Measurements from ENCODE around the gene HNRNPA3.
"Not testable (repeated sequence)": the region's sequence is repeated elsewhere in the genome, so short reads cannot be mapped to it uniquely, and the experiment has no call there.

Gene HNRNPA3

GRCh38 chr2:177179227-177179626, 33.4 kb upstream of the HNRNPA3 start:
- TF ChIP-seq GATA1 (IDR thresholded peaks at IDR 0.05; ENCODE audit: low read depth, low read length): no peak
- no peak for TF ChIP-seq POLR2A (IDR thresholded peaks at IDR 0.05; ENCODE audit: low read length)

GRCh38 chr2:177179671-177180070, 32.9 kb upstream of the HNRNPA3 start:
- not testable (repeated sequence) for DNase-seq

More at GRCh38 chr2:177179227-177179626, 33.4 kb upstream of the HNRNPA3 start:
- no peak for DNase-seq

- no peak for TF ChIP-seq GATA1 (IDR thresholded peaks at IDR 0.05; ENCODE audit: low read depth, low read length)
- no peak for TF ChIP-seq POLR2A (IDR thresholded peaks at IDR 0.05; ENCODE audit: low read length)
- DNase-seq: no peak
Observed at GRCh38 chr2:177180269-177181000, 32.2 kb upstream of the HNRNPA3 start.

- TF ChIP-seq POLR2A (IDR thresholded peaks at IDR 0.05; ENCODE audit: low read length): no peak
- TF ChIP-seq GATA1 (IDR thresholded peaks at IDR 0.05; ENCODE audit: low read depth, low read length): no peak
Observed at GRCh38 chr2:177183860-177184259, 28.7 kb upstream of the HNRNPA3 start.

GRCh38 chr2:177184606-177185005, 28.0 kb upstream of the HNRNPA3 start:
- no peak for DNase-seq

More at GRCh38 chr2:177183860-177184259, 28.7 kb upstream of the HNRNPA3 start:
- DNase-seq: no peak

GRCh38 chr2:177186038-177186437, 26.6 kb upstream of the HNRNPA3 start:
- not testable (repeated sequence) for DNase-seq

More at GRCh38 chr2:177184606-177185005, 28.0 kb upstream of the HNRNPA3 start:
- TF ChIP-seq POLR2A (IDR thresholded peaks at IDR 0.05; ENCODE audit: low read length) (no peak), GATA1 (IDR thresholded peaks at IDR 0.05; ENCODE audit: low read depth, low read length) (no peak)

- TF ChIP-seq GATA1 (IDR thresholded peaks at IDR 0.05; ENCODE audit: low read depth, low read length) (no peak), POLR2A (IDR thresholded peaks at IDR 0.05; ENCODE audit: low read length) (no peak)
- DNase-seq: peak in 1 of 2 experiments; percentile 28
Observed at GRCh38 chr2:177187631-177188312, 24.8 kb upstream of the HNRNPA3 start.

GRCh38 chr2:177188482-177189469, 23.8 kb upstream of the HNRNPA3 start:
- DNase-seq: no peak
- TF ChIP-seq POLR2A (IDR thresholded peaks at IDR 0.05; ENCODE audit: low read length) (no peak), GATA1 (IDR thresholded peaks at IDR 0.05; ENCODE audit: low read depth, low read length) (no peak)

GRCh38 chr2:177190941-177191340, 21.7 kb upstream of the HNRNPA3 start:
- no peak for TF ChIP-seq POLR2A (IDR thresholded peaks at IDR 0.05; ENCODE audit: low read length)
- no peak for TF ChIP-seq GATA1 (IDR thresholded peaks at IDR 0.05; ENCODE audit: low read depth, low read length)
- DNase-seq: no peak

- no peak for DNase-seq
- no peak for TF ChIP-seq GATA1 (IDR thresholded peaks at IDR 0.05; ENCODE audit: low read depth, low read length)
- TF ChIP-seq POLR2A (IDR thresholded peaks at IDR 0.05; ENCODE audit: low read length): no peak
Observed at GRCh38 chr2:177192788-177193187, 19.8 kb upstream of the HNRNPA3 start.

- TF ChIP-seq POLR2A (IDR thresholded peaks at IDR 0.05; ENCODE audit: low read length) (no peak), GATA1 (IDR thresholded peaks at IDR 0.05; ENCODE audit: low read depth, low read length) (no peak)
- DNase-seq: no peak
Observed at GRCh38 chr2:177193240-177193639, 19.4 kb upstream of the HNRNPA3 start.

GRCh38 chr2:177195194-177195593, 17.4 kb upstream of the HNRNPA3 start:
- TF ChIP-seq GATA1 (IDR thresholded peaks at IDR 0.05; ENCODE audit: low read depth, low read length): no peak

GRCh38 chr2:177200419-177200818, 12.2 kb upstream of the HNRNPA3 start:
- DNase-seq: not testable (repeated sequence)

More at GRCh38 chr2:177195194-177195593, 17.4 kb upstream of the HNRNPA3 start:
- DNase-seq: no peak

- TF ChIP-seq GATA1 (IDR thresholded peaks at IDR 0.05; ENCODE audit: low read depth, low read length): no peak
- TF ChIP-seq POLR2A (IDR thresholded peaks at IDR 0.05; ENCODE audit: low read length): no peak
- no peak for DNase-seq
Observed at GRCh38 chr2:177201919-177202346, 10.7 kb upstream of the HNRNPA3 start.

Measured in erythroblast (primary cell).